HG02938 (cell line): ENCODE results near the gene NPIPA3.
"Not testable (repeated sequence)": the region's sequence is repeated elsewhere in the genome, so short reads cannot be mapped to it uniquely, and the experiment has no call there.

Experiments used
- ATAC-seq: cut with Tn5 transposase; IDR thresholded peaks from one replicate; pipeline ENCODE4 v1.9.1; 2021; ENCODE audit warnings: mild to moderate bottlenecking, moderate library complexity; ENCODE audit not compliant: unreplicated experiment

Gene NPIPA3

DNA sequence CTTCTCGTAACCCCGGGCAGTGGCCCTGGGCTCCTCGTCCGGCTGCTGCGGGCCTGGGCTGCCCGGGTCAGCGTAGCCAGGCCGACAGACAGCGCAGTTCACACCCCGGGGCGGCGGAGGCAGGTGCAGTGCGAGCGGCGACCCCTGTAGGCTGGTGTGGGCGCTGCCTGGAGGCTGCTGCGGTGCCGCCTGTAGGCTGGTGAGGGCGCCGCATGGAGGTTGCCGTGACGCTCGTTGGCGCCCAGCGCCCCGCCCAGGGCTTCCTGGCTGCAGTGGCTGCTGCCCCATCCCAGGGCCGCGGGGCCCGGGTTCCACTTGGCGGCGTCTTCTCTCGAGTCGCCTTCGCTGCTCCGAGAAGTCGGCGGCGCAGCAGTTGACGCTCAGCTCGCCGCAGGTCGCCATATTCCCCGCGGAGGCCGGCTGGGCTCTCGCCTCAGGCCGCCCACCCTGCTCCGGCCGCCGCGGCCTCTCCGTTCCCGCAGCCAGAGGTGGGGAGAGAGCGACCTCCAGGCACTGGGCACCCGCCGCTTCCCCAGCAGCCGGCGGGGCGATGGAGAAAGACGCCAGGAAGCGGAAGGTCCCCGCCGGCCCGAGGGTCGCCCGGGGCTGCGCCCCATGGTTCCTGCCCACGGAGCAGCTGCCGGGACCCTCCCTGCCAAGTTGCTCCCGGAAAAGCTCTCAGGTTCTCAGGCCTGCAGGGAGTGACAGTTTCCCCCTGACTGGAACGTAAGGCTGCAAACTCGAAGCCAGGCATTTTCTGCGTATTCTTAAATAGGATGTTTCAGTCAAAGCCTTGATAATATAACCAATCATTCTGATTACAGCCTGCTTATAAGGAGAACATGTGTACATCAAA, at the start of gene NPIPA3:
TSS of gene NPIPA3 (plus strand) at position 256 of the 856 bp plus-strand sequence. CDS start 5,533 bp downstream, outside the sequence.
- ATAC-seq: peak; percentile 90

DNA sequence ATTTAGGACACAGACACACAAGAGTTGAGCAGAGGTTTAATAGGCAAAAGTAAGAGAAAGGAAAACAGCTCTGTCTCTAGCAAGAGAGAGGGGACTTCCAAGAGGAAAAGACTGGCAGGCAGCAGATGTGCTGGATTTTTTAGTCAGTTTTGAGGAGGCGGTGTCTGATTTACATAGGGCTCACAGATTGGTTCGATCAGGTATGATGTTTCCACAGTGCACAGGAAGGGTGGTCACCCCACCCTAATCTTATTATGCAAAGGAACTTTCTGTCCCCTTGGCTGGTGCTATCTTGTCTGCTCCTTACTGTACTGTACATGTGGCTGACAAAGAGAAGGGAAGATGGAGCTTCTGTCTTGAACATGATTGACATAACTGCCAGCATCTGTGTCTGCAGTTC, 45.1 kb upstream of the NPIPA3 start:
- peak; percentile 70 for ATAC-seq

DNA sequence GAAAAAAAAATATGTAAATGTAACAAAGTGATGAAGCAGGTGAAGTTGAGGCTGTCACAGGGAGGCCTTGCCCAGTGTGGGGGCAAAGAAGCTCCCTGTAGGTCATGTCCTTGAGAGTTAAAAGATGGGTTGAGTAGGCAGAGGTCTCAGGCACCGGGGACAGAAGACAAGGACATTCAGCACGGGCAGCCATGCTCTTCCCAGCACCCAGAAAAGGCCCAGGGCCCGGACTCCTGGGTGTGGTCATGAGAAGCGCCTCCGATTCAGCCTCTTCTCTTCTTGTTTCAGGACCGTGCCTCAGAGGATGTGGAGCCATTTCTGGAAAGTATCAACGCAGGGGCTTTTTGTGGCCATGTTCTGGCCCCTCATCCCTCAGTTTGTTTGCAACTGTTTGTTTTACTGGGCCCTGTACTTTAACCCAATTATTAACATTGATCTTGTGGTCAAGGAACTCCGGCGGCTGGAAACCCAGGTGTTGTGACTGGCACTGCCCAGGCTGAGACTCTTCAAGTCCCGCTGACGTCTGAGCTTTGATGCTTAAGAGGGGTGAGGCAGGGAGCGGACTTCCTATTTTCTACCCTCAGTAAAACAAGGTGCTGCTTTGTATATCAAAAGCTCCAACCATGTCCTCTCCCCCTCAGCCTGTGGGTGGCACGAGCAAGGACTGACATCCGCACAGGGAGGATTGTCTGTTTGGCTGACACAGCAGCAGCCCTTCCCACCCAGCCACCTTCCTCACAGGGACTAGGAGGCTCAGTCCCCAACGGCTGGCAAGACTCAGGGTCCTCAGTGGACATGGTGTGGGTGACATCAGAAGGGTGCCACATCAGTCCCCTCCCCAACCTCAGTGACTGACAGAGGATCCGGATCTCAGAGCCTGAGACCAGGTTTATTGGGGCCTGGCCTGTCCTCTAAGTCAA, 35.6 kb upstream of the NPIPA3 start:
- no peak for ATAC-seq

DNA sequence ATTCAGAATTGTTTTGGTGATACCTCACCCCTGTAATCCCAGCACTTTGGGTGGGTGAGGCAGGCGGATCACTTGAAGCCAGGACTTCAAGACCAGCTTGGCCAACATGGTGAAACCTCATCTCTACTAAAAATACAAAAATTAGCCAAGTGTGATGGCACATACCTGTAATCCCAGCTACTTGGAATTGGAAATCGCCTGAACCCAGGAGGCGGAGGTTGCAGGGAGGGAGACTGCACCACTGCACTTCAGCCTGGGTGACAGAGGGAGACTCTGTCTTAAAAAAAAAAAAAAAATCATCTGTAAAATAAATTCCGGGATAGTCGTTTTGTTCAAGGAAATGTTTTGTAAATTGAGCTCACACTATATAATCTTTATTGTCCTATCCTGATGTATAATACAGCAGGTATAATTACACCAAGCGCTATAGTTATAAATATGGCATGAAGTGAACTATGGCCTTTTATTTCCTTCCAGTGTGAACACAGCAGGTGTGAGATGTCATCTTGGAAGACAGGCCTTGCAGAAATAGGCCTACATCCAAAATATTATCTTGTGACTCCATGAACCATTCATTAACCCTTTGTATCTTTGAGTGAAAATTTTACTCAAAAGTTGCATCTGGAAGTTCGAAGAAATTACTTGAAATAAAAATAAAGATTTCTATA, 34.5 kb upstream of the NPIPA3 start:
- ATAC-seq: no peak

DNA sequence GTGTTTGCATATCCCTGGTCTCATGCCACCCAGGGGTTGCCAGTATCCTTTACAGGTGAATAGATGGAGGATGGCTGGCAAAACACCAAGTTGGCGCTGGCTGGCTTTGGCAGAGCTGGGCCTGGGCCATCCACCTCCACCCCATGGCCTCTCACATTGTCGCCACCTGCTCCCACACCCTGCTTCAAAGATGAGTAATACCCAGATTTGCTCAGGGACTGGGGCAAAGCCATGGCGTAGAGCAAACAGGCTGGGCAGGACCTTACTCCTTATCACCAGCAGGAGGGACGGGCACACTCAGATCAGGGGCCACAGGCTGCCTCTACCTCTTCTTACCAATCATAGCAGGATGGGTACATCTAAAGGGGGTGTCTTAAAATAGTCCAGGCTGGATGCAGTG, 33.4 kb upstream of the NPIPA3 start:
- ATAC-seq: no peak

DNA sequence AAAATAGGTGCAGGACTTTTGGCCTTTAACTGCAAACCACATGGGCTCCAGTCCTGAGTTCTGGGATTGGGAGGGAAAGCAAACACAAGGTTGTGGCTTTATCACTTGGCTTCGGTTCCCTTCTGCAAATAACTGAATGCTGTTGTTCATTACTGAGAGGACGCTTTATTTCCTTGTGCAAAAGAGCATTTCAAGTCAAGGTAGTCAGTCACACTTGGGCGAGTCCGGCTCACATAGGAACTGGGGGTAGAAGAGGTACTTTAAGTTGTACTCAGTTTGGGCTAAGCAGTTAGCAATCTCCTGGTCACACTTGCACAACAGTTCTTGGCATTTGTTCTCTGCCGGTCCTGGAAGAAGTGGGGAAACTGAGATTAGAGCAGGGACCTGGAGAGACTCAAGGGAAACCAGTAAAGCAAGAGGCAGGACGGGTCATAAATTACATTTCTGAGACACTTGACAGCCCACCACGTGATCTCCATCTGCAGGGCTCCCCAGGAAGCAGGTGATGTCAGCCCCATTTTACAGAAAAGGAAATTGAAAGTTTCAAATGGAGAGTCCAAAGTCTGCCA, 30.7 kb upstream of the NPIPA3 start:
- ATAC-seq: peak; percentile 88

DNA sequence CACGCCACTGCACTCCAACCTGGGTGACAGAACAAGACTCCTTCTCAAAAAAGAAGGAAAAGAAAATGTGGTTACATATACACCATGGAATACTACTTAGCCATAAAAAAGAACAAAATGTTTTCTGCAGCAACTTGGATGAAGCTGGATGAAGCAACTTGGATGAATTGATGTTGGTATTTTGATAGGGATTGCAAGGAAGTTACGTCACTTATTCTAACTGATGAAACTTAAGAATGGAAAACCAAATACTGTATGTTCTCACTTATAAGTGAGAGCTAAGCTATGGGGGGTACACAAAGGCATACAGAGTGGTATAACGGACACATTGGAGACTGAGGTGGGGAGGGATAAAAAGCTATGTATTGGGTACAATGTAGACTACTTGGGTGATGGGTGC, 26.6 kb upstream of the NPIPA3 start:
- ATAC-seq: no peak

DNA sequence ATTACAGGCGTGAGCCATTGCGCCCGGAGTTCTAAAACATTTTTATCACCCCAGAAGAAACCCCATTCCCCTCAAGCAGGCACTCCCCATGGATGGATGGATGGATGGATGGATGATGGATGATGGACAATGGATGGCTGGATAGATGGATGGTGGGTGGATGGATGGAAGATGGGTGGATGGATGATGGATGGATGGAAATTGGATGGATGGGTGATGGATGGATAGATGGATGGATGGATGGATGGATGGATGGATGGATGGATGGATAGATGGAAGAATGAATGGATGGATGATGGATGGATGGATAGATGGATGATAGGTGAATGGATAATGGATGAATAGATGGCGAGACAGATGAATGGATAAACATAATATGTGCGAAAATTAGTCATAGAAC, 25.6 kb upstream of the NPIPA3 start:
- no peak for ATAC-seq

DNA sequence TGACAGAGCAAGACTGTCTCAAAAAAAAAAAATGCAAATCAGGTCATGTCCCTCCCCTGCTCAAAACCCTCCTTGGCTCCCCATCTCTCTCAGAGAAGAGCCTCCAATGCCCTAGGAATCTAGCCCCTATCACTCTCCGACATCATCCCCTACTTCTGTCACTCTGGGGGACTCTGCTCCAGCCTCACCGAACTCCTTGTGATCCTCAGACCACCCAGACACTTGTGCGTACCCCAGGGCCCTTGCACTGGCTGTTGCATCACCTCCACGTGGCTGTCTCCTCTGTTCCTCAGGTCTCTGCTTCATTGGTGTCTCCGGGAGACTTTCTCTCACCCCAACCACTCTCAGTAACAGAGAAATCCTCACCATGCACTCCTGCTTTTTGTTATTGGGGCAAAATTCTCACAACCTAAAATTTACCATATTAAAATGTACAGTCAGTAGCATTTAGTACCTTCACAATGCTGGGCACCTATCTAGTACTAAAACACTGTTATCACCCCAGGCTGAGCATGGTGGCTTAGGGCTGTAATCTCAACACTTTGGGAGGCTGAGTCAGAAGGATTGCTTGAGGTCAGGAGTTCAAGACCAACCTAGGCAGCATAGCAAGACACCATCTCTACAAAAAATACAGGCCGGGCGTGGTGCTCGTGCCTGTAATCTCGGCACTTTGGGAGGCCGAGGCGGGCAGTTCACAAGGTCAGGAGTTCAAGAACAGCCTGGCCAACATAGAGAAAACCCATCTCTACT, 24.3 kb upstream of the NPIPA3 start:
- no peak for ATAC-seq

DNA sequence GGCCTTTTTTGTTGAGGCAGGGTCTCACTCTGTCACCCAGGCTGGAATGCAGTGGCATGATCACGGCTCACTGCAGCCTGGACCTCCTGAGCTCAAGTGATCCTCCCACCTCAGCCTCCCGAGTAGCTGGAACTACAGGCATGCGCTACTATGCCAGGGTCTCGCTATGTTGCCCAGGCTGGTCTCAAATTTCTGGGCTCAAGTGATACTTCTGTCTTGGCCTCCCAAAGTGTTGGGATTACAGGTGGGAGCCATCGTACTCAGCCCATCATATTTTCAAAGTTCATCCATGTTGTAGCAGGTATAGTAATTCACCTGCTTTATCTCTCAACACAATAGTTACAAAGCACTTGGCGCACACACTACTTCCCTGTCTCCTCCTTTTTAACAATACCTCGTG, 22.8 kb upstream of the NPIPA3 start:
- ATAC-seq: not testable (repeated sequence)

DNA sequence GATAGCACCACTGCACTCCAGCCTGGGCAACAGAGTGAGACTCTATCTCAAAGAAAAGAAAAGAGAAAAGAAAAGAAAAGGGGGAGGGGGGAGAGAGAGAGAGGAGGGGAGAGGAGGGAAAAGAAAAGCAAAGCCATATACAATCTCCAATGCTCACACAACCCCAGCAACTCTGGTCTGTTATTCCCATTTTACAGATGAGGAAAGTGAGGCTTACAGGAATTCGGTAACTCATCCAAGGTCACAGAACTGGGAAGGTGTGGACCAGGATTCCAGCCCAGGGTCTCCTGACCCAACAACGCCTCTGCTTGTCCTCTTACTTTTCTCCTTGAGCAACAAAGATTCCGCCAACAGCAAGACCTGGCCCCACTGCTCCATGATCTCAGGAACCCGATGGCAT, 22.1 kb upstream of the NPIPA3 start:
- no peak for ATAC-seq

DNA sequence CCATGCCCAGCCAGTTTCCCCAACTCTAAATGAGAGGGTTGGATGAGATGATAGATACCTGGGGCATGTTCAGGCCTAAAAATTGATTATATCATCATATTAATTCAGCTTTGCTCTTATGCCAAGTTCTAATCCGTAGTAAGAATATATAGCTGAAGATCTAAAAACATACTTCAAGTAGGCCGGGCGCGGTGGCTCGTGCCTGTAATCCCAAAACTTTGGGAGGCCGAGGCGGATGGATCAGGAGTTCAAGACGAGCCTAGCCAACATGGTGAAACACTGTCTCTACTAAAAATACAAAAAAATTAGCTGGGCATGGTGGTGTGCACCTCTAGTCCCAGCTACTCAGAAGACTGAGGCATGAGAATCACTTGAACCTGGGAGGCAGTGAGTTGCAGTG, 21.1 kb upstream of the NPIPA3 start:
- ATAC-seq: no peak

DNA sequence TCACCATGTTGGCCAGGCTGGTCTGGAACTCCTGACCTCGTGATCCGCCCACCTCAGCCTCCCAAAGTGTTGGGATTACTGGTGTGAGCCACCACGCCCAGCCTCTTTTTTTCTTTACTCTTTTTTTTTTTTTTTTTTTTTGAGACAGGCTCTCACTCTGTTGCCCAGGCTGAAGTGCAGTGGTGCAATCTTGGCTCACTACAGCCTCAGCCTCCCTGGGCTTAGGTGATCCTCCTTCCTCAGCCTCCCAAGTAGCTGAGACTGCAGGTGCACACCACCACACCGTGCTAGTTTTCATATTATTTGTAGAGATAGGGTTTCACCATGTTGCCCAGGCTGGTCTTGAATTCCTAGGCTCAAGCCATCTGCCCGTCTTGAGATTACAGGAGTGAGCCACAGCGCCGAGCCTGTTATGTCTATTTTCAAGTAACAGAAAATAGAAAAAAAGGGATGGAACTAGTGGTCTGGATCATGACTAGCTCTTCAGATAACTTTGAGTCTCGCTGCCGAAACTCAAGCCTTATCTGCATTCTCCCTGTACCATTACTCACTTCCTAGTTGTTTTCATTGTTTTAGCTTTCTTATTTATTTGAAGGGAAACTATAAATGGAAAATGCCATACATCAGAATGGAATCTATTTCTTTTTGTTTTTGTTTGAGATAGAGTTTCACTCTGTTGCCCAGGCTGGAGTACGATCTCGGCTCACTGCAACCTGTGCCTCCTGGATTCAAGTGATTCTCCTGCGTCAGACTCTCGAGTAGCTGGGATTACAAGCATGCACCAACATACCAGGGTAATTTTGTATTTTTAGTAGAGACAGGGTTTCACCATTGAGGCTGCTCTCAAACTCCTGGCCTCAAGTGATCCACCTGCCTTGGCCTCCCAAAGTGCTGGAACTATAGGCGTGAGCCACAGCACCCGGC, 17.1 kb upstream of the NPIPA3 start:
- not testable (repeated sequence) for ATAC-seq

DNA sequence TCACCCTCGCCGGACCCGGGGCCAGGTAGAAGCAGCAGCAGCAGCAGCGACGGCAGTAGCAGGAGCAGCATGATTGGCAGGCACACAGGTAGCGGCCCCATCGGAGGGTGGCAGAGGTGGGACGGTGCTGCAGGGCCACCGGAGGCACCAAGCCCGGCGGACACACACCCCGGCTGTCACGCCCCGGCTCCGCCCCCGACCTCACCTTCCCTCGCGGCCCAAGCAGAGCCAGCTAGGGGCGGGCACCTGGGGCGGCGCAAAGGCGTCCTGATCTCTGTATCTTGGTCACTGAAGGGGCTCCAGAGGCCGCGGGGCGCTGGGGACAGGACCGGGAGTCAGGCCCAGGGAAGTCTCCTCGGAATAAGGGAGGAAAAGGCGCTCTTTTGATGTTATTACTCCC, 9.1 kb upstream of the NPIPA3 start, which contains the start of gene PLA2G10:
TSS of gene PLA2G10 (minus strand) at position 180 of the 400 bp plus-strand sequence. CDS start at position 101, 79 bp downstream.
- not testable (repeated sequence) for ATAC-seq

DNA sequence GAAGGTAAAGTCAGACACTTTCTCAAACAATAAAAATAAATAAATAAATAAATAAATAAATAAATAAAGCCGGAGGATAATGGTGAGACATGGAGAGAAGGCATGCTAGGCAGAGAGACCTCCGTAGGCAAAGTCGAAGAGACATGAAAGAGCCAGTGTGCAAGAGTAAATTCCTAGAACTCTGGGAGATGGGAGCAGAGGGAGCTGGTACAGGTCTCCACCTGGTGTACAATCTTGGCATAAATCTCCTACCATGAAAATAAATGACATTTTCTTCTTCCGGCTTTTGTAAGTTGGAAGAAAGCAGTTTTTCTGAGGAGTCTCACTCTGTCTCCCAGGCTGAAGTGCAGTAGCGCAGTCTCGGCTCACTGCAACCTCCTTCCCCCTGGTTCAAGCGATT, 1.4 kb upstream of the NPIPA3 start:
- ATAC-seq: not testable (repeated sequence)

DNA sequence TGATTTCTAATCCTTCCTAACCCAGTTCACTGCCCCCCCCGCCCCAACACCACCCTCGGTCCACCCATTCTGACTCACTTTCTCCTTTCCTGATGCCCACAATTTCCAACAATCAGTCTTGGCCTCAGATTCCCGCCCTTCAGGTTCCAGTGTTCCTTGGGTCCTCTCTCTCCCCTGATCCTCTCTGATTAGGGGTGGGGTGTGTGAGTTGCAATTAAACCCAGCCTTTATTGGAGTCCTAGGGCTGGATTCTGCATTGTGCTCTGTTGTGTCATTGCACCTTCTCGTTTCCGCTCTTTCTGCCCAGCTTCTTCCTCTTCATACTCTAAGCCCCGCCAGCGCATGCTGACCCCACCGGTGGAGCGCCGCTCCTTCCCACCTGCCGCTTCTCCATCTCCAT, 539 bp upstream of the NPIPA3 start:
- not testable (repeated sequence) for ATAC-seq

DNA sequence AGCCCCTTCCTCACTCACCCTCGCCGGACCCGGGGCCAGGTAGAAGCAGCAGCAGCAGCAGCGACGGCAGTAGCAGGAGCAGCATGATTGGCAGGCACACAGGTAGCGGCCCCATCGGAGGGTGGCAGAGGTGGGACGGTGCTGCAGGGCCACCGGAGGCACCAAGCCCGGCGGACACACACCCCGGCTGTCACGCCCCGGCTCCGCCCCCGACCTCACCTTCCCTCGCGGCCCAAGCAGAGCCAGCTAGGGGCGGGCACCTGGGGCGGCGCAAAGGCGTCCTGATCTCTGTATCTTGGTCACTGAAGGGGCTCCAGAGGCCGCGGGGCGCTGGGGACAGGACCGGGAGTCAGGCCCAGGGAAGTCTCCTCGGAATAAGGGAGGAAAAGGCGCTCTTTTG, 30.0 kb downstream of the NPIPA3 start:
- not testable (repeated sequence) for ATAC-seq

DNA sequence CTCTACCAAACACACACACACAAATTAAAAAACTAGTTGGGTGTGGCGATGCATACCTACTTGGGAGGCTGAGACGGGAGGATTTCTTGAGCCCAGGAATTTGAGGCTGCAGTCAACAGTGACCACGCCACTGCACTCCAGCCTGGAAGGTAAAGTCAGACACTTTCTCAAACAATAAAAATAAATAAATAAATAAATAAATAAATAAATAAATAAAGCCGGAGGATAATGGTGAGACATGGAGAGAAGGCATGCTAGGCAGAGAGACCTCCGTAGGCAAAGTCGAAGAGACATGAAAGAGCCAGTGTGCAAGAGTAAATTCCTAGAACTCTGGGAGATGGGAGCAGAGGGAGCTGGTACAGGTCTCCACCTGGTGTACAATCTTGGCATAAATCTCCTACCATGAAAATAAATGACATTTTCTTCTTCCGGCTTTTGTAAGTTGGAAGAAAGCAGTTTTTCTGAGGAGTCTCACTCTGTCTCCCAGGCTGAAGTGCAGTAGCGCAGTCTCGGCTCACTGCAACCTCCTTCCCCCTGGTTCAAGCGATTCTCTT, 37.7 kb downstream of the NPIPA3 start:
- not testable (repeated sequence) for ATAC-seq

DNA sequence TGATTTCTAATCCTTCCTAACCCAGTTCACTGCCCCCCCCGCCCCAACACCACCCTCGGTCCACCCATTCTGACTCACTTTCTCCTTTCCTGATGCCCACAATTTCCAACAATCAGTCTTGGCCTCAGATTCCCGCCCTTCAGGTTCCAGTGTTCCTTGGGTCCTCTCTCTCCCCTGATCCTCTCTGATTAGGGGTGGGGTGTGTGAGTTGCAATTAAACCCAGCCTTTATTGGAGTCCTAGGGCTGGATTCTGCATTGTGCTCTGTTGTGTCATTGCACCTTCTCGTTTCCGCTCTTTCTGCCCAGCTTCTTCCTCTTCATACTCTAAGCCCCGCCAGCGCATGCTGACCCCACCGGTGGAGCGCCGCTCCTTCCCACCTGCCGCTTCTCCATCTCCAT, 38.6 kb downstream of the NPIPA3 start:
- peak; percentile 6 for ATAC-seq
